K562 (cell line): ENCODE results near the gene USH2A. TPM values are rescaled to one million over a fixed set of nuclear protein-coding genes. Genes with fewer than 3 reads are reported as not detected.

ENCODE experiments used
- ATAC-seq: fragments of 200-7000 bp; cut with Tn5 transposase; 3 replicates; pipeline ENCODE4 v1.9.1; 2020; ENCODE audit warnings: moderate library complexity
- BruUV-seq: library from RNA; stranded (reverse); fragments of 400-500 nt; replicated peaks from 2 replicates; lab custom pipeline; 2021; lab: Mats Ljungman, UMichigan
- CTCF ChIA-PET: fragments of 300-600 bp; formaldehyde crosslinking; extraction: SDS; loops from one replicate; lab custom pipeline; 2021; ENCODE audit warnings: low intra/inter-chr PET ratio; lab: Yijun Ruan, JAX
- POLR2A ChIA-PET: fragments of 300-600, 350-650 bp; sonication (Branson Sonifier 250); formaldehyde crosslinking; extraction: SDS; loops from one replicate; lab custom pipeline; 2021; ENCODE audit warnings: antibody characterized with exemption, inconsistent platforms; lab: Yijun Ruan, JAX
- DNase-seq, 4 experiments: peaks; one replicate each; pipeline versions ENCODE4 v3.0.0 to v3.0.0-alpha.2; 2011 to 2018; ENCODE audit warnings: low spot score in 3 of 4, mixed read lengths in 3 of 4; ENCODE audit errors: extremely low read depth in 1 of 4
- FAIRE-seq: peaks from 2 replicates; lab custom pipeline; 2011; peaks lifted over from hg19 to GRCh38; lab: Jason Lieb, UNC
- H2AFZ ChIP-seq: 2 replicates; pipeline ENCODE4 v1.6.0; 2011; ENCODE audit warnings: low read depth, low read length, control low read depth, inconsistent platforms
- H3K27ac ChIP-seq: fragments of 200-600 bp; 3 replicates; pipeline ENCODE4 v1.8.0; 2011; ENCODE audit warnings: low read depth, mild to moderate bottlenecking, control low read depth, inconsistent platforms, low read length, moderate library complexity, mixed read lengths; ENCODE audit errors: extremely low read depth
- H3K27me3 ChIP-seq, 2 experiments: fragments of 300-600 bp in 1 of 2; 2 replicates in 1 of 2; 3 replicates in 1 of 2; pipeline versions ENCODE4 v1.6.0 to v1.8.0; 2011; ENCODE audit warnings: inconsistent platforms in 2 of 2, low read length in 2 of 2, mild to moderate bottlenecking in 1 of 2, mixed read lengths in 1 of 2, moderate library complexity in 1 of 2; ENCODE audit not compliant: control insufficient read depth in 2 of 2, insufficient read depth in 2 of 2
- H3K36me3 ChIP-seq: fragments of 300-600 bp; 3 replicates; pipeline ENCODE4 v1.8.0; 2011; ENCODE audit warnings: mild to moderate bottlenecking, low read length, inconsistent platforms; ENCODE audit not compliant: control insufficient read depth, insufficient read depth
- H3K4me1 ChIP-seq, 2 experiments: fragments of 200-600 bp in 1 of 2; replicated peaks in 1 of 2; 2 replicates in 1 of 2; 3 replicates in 1 of 2; pipeline versions ENCODE4 v1.5.1 to v1.8.0; 2011; ENCODE audit warnings: inconsistent platforms in 2 of 2, low read length in 2 of 2, mild to moderate bottlenecking in 1 of 2, mixed read lengths in 1 of 2, moderate library complexity in 1 of 2; ENCODE audit not compliant: control insufficient read depth in 2 of 2, insufficient read depth in 2 of 2
- H3K4me2 ChIP-seq: 2 replicates; pipeline ENCODE4 v1.6.1; 2011; ENCODE audit warnings: low read length, control low read depth, inconsistent platforms, mixed read lengths; ENCODE audit not compliant: insufficient read depth
- H3K4me3 ChIP-seq: fragments of 200-600 bp; sonication (generic), shearing (Covaris generic); 2 replicates; pipeline ENCODE4 v1.5.1; 2016; ENCODE audit warnings: control low read depth, inconsistent platforms
- H3K79me2 ChIP-seq: fragments of 200-600 bp; 3 replicates; pipeline ENCODE4 v1.8.0; 2011; ENCODE audit warnings: low read length, inconsistent platforms; ENCODE audit not compliant: control insufficient read depth, insufficient read depth
- H3K9ac ChIP-seq, 2 experiments: 2 replicates each; pipeline versions ENCODE4 v1.6.0 to v1.6.1; 2011; ENCODE audit warnings: low read depth in 2 of 2, low read length in 2 of 2, control low read depth in 1 of 2, inconsistent platforms in 1 of 2, mild to moderate bottlenecking in 1 of 2, mixed read lengths in 1 of 2; ENCODE audit not compliant: insufficient read depth in 1 of 2
- H3K9me1 ChIP-seq: one replicate; pipeline ENCODE4 v1.6.0; 2011; ENCODE audit warnings: inconsistent platforms, mild to moderate bottlenecking, low read length, moderate library complexity; ENCODE audit not compliant: control insufficient read depth, insufficient read depth
- H3K9me3 ChIP-seq: replicated peaks from 2 replicates; pipeline ENCODE4 v1.5.1; 2011; ENCODE audit warnings: low read depth, low read length, inconsistent platforms; ENCODE audit not compliant: control insufficient read depth, insufficient read depth
- H4K20me1 ChIP-seq: replicated peaks from 2 replicates; pipeline ENCODE4 v1.6.1; 2011; ENCODE audit warnings: low read length, inconsistent platforms, mixed read lengths; ENCODE audit not compliant: control insufficient read depth, insufficient read depth
- CLOCK ChIP-seq: fragments of 250-450 bp; sonication (Bioruptor Pico); IDR thresholded peaks from 2 replicates; pipeline ENCODE4 v1.4.0; 2020; ENCODE audit warnings: mild to moderate bottlenecking, moderate library complexity, borderline replicate concordance
- KAT2B ChIP-seq: IDR thresholded peaks from one replicate; pipeline ENCODE4 v1.6.1; 2012; ENCODE audit warnings: low read depth, mild to moderate bottlenecking, control low read depth, inconsistent platforms, low read length, moderate library complexity
- NFATC3 ChIP-seq: fragments of 450-650 bp; IDR thresholded peaks from 2 replicates; pipeline ENCODE4 v1.6.1; 2017; ENCODE audit warnings: mild to moderate bottlenecking
- PRPF4 ChIP-seq: fragments of 200-400 bp; formaldehyde crosslinking; IDR thresholded peaks from one replicate; pipeline ENCODE4 v1.6.1; 2017; ENCODE audit warnings: low read length, low read depth, mild to moderate bottlenecking; ENCODE audit not compliant: insufficient read depth, poor library complexity, severe bottlenecking
- SIN3B ChIP-seq: fragments of 450-650 bp; IDR thresholded peaks from 2 replicates; pipeline ENCODE4 v1.6.1; 2017; ENCODE audit warnings: low read depth, mild to moderate bottlenecking, moderate library complexity
- UBTF ChIP-seq, 2 experiments: IDR thresholded peaks; 2 replicates each; pipeline ENCODE4 v1.6.1; 2012; ENCODE audit warnings: improper control_type of control experiment in 2 of 2, low read depth in 2 of 2, low read length in 2 of 2, borderline replicate concordance in 1 of 2
- XRCC3 ChIP-seq: fragments of 450-650 bp; IDR thresholded peaks from 2 replicates; pipeline ENCODE4 v1.6.1; 2017; ENCODE audit warnings: mild to moderate bottlenecking, moderate library complexity
- YBX1 ChIP-seq: fragments of 450-650 bp; IDR thresholded peaks from 2 replicates; pipeline ENCODE4 v1.7.1; 2016; ENCODE audit warnings: mild to moderate bottlenecking
- ZBTB8A ChIP-seq: fragments of 450-650 bp; IDR thresholded peaks from 2 replicates; pipeline ENCODE4 v1.6.1; 2018; ENCODE audit warnings: mild to moderate bottlenecking, moderate library complexity; ENCODE audit not compliant: partially characterized antibody
- ZNF124 ChIP-seq: sonication (generic); formaldehyde crosslinking; IDR thresholded peaks from 2 replicates; pipeline ENCODE4 v1.8.1; 2022; ENCODE audit warnings: missing genetic modification reagents
- ZNF184 ChIP-seq: sonication (generic); formaldehyde crosslinking; IDR thresholded peaks from 2 replicates; pipeline ENCODE4 v1.5.0; 2020; ENCODE audit warnings: missing genetic modification reagents
- ZNF197 ChIP-seq: fragments of 200-800 bp; sonication (Bioruptor generic); IDR thresholded peaks from 2 replicates; pipeline ENCODE4 v1.6.1; 2016; ENCODE audit warnings: low read depth, missing genetic modification characterization, missing compliant biosample characterization
- ZNF239 ChIP-seq: fragments of 250-450 bp; sonication (Bioruptor Pico); IDR thresholded peaks from 2 replicates; pipeline ENCODE4 v1.4.0; 2020; ENCODE audit warnings: mild to moderate bottlenecking
- WGBS: fragments of 100-300 bp; shearing (Covaris generic); methylation state at CpG from one replicate; pipeline ENCODE4 v1.1.6; 2016; ENCODE audit warnings: low coverage, mixed read lengths; ENCODE audit not compliant: insufficient coverage; ENCODE audit errors: missing lambda C conversion rate; 5-methylcytosine and 5-hydroxymethylcytosine counted together
- in situ Hi-C: fragments of 300-500 bp; cut with MboI; formaldehyde crosslinking; loops from 4 replicates; pipeline ENCODE4 v1.15.0; 2018; ENCODE audit warnings: inconsistent platforms, mixed read lengths
- intact Hi-C: fragments of 100-400 bp; cut with micrococcal nuclease; formaldehyde crosslinking; loops from 2 replicates; pipeline ENCODE4 v1.14.2; 2022
- polyA plus RNA-seq, 8 experiments: library from polyadenylated mRNA; depleted of rRNA in 4 of 8; stranded (reverse) in 5 of 8; unstranded in 3 of 8; fragments of >200 nt; fragmentation: Nextera tagmentation in 2 of 8; fragmentation: Illumina TruSeq in 1 of 8; extraction: Ambion mirVana in 2 of 8; extraction: Trizol in 1 of 8; gene quantifications; 2 replicates each; pipeline versions ENCODE4 v1.2.1 to v1.2.3, GENCODE V29; 2011 to 2014; ENCODE audit warnings: inconsistent platforms in 1 of 8, missing spikeins in 1 of 8
- total RNA-seq, 7 experiments: library from RNA; depleted of rRNA in 6 of 7; stranded (reverse); fragments of >200 nt in 6 of 7; fragmentation: Illumina TruSeq in 2 of 7; extraction: Trizol in 2 of 7; gene quantifications; 2 replicates each; pipeline versions ENCODE4 v1.2.1 to v1.2.3, GENCODE V29; 2011 to 2021; ENCODE audit warnings: low replicate concordance in 1 of 7

Gene USH2A
- total and polyA plus RNA-seq, 9 of the 15 experiments (the other 6 are each of a cell fraction or from before 2014, with no cell fraction given): under 0.01 TPM; not detected in 7

- H3K4me1 ChIP-seq: no peaks in the 10 kb centered on the region
- no peak for DNase-seq
- no peak overlapping the region for H3K4me2 ChIP-seq
- H3K4me3 ChIP-seq: no peak overlapping the region
- H3K27ac ChIP-seq: no peak overlapping the region
- no peak for FAIRE-seq
- no peak overlapping the region for H2AFZ ChIP-seq
- BruUV-seq: no TSS peak
- in situ Hi-C loops: no loop called here
- CTCF ChIA-PET: no interaction called here
- 0% methylated on average over 5 of the region's 5 CpGs for WGBS
- no peaks in the 10 kb centered on the region for H4K20me1 ChIP-seq
- H3K79me2 ChIP-seq: no peaks in the 10 kb centered on the region
- POLR2A ChIA-PET: no interaction called here
- H3K27me3 ChIP-seq: no peaks in the 10 kb centered on the region
- no peaks in the 10 kb centered on the region for H3K36me3 ChIP-seq
- H3K9me1 ChIP-seq: no peaks in the 10 kb centered on the region
- intact Hi-C loops: no loop called here
- H3K9me3 ChIP-seq: no peaks in the 10 kb centered on the region
- H3K9ac ChIP-seq: no peak overlapping the region
- ATAC-seq: no peak
- TF ChIP-seq UBTF (IDR thresholded peaks at IDR 0.05; ENCODE audit: borderline replicate concordance in 1 of 2, low read depth in 2 of 2, low read length in 2 of 2) (no peak), ZNF124 (CRISPR knock-in tag) (no peak), ZNF197 (CRISPR knock-in tag) (no peak), ZBTB8A (no peak), CLOCK (CRISPR knock-in tag) (no peak), PRPF4 (no peak), KAT2B (no peak), SIN3B (no peak), NFATC3 (no peak), XRCC3 (no peak), ZNF239 (CRISPR knock-in tag) (no peak), ZNF184 (CRISPR knock-in tag) (no peak), YBX1 (no peak)
These were observed 278.4 kb downstream of the USH2A start for GRCh38 chr1:216144661-216145450.
